Activated T-helper 1 cell treated with Interleukin-2 at 50 U/mL for 16 hours (primary cell): Measurements from ENCODE around the gene JAM2.
A peak's percentile ranks its signal among the peaks of the same experiment; 100 is the strongest.
"Not testable (repeated sequence)": the region's sequence is repeated elsewhere in the genome, so short reads cannot be mapped to it uniquely, and the experiment has no call there.

Source experiments
- DNase-seq: peaks from one replicate; pipeline ENCODE4 v3.0.0-alpha.2; 2020; ENCODE audit warnings: low read depth

Gene JAM2

DNA sequence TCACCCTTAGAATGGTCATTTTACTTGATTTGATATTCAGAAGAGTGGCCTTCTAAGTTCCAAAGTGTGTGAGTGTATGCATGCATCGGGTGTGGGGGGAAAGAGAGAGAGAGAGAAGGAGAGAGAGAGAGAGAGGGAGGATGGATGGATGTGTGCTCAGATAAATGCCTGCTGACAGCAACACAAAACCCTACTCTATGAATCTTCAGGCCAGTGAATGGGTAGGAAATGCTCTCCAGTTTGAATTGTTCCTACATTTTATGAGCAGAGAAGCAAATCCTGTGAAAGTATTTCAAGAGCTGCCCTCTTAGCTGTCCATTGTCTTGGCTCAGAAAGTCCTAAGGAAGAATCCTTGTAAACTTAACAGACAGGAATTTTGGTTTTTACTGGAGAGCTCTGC lies 7.4 kb downstream of the JAM2 start:
- DNase-seq = no peak

- no peak for DNase-seq
Measured at GRCh38 chr21:25647647-25648046, 8.6 kb downstream of the JAM2 start.

- no peak for DNase-seq
Measured at GRCh38 chr21:25649146-25649545, 10.1 kb downstream of the JAM2 start.

DNA sequence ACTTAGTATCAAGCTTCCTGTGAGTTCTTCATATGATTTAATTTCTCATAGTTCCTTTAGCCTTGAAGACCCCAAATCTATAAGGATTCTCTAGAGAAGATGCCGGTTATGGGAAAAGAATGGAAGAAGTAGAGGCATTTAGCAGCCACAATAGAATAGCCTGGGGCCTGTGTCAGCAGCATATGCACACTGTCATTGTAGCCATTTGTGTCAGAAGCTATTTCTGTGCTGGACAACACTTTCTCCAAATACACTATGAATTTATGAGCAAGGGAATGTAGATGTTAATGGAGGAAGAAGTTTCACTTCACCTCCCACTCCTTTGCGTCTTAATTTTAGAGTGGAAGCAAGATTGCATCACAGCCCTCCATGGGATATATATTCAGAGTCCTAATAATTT lies 17.4 kb downstream of the JAM2 start:
- no peak for DNase-seq

GRCh38 chr21:25657140-25657539 lies 18.1 kb downstream of the JAM2 start:
- no peak for DNase-seq

GRCh38 chr21:25658427-25659035 lies 19.5 kb downstream of the JAM2 start:
- no peak for DNase-seq

DNA sequence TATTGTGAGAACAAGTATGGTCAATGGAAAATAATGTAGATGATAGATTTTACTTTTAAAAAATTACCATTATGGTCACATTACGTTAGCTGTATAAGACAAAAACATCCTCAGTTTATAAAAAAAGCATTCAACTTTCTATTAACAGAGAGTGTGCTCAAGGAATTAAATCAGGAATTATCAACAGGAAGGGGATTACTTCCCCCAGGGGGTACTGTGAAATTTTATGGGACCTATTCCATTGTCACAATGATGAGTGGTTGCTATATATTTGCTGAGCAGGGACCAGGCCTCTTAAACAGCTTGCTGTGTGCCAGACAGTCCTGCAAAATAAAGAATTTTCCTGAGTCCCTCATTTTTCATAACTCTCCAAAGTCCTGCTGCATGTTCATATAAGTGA lies 21.2 kb downstream of the JAM2 start:
- no peak for DNase-seq

DNA sequence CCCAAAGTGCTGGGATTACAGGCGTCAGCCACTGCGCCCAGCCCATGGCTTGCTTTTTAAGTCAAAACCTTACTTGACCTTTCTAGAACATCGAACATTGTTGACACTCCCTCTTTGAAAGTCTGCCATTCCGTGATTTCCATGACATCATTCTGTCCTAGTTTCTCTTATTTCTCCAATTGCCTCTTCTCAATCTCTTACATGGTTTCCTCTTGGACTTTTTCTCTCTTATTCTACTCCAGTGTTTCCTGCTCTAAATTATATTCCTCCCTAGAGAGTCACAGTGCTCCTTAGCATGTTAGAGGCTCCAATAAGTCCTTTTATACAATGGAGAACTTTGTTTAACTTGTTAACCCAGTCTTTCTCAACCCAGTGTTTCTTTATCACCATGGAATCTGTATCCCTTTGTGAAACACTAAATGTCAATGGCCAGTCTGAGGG lies 25.5 kb downstream of the JAM2 start:
- no peak for DNase-seq

DNA sequence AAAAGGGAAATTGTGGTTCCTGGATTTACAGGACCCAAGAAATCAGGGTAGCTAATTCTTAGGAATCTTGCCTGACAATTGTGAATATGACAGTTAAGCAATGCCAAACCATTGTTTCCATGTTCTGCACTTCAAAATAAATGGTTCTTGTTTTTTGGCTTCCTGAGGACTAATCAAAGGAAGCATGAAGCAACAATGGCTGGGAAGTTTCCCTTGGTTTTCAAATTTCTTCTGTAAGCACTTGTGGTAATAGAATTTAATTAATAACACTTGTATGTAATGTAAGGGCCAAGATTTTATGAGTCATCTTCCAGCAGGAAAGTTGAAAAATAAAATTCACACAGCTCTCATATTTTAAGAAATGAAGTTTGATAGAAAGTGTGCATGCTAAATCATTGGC lies 31.7 kb downstream of the JAM2 start:
- DNase-seq = no peak

- DNase-seq = no peak
Measured at GRCh38 chr21:25676451-25676850, 37.4 kb downstream of the JAM2 start.

DNA sequence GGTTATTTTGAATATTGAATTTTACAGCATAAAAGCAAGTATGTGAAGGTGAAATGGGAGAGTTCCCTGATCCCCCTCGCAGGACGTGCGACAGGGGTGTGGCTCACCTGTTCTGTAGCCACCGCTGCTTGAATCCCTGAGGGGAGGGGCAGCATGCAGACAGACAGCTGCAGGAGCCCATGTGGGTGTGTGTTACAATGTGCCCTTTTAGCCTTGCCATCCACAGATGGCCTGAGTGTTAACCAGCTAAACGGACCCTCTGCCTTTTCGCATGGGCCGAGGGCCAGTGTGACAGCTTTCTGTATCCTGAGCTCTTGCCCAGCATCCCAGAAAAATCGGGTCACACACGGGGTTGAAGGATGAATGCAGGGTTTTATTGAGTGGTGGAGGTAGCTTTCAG lies 43.3 kb downstream of the JAM2 start:
- no peak for DNase-seq

- DNase-seq = no peak
Measured at GRCh38 chr21:25687787-25688186, 48.7 kb downstream of the JAM2 start.

- DNase-seq = no peak
Measured at GRCh38 chr21:25688275-25689155, 49.5 kb downstream of the JAM2 start.

- no peak for DNase-seq
Measured at GRCh38 chr21:25689226-25689625, 50.2 kb downstream of the JAM2 start.

DNA sequence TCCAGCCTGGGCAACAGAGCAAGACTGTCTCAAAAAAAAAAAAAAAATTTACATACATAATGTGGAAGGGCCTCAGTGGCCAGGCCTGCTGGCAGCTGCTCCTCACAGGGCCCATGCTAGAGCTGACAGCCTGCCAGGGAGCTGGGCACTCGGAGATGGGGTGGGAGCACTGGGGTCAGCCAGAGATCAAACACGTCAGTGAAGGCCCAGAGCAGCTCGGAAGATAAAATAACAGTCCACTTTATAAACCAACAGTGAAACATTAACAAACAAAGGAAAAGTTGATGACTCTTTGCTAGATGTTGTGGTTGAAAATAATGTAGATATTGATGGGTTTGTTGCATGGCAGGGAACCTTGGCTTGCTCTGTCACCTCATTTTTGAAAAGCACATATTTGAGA lies 52.9 kb downstream of the JAM2 start:
- no peak for DNase-seq

DNA sequence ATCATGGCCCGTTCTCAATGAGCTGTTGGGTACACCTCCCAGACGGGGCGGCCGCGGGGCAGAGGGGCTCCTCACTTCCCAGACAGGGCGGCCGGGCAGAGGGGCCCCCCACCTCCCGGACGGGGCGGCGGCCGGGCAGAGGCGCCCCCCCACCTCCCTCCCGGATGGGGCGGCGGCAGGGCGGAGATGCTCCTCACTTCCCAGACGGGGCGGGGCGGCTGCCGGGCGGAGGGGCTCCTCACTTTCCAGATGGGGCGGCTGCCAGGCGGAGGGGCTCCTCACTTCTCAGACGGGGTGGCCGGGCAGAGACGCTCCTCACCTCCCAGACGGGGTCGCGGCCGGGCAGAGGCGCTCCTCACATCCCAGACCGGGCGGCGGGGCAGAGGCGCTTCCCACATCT lies 56.4 kb downstream of the JAM2 start:
- not testable (repeated sequence) for DNase-seq

- no peak for DNase-seq
Measured at GRCh38 chr21:25700741-25701140, 61.7 kb downstream of the JAM2 start.

GRCh38 chr21:25701529-25701928 lies 62.5 kb downstream of the JAM2 start:
- no peak for DNase-seq

DNA sequence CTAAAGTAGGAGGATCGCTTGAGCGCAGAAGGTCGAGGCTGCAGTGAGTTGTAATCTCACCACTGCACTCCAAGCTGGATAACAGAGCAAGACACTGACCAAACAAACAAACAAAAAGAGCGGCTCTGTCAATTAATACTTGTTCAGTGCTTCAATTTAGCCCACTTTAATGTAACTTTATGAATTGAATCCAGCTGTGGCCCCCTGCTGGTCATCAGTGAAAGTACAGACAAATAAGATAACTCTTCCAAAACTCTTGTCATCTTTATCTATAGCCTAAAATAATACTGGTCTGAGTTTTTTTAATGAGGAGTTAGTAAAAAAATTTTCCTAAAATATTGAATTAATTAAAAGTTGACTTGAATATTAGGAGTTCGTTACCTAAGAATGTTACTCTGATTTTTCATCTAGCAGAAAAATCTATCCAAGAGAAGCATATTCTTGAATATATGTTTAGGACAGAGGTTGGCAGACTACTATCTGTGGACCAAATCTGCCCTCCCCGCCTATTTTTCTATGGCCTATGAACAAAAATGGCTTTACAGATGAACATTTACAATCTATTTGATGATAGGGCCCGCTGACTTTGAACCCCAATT lies 69.5 kb downstream of the JAM2 start:
- DNase-seq = peak; percentile 13

- DNase-seq = no peak
Measured at GRCh38 chr21:25709684-25710265, 70.7 kb downstream of the JAM2 start.

DNA sequence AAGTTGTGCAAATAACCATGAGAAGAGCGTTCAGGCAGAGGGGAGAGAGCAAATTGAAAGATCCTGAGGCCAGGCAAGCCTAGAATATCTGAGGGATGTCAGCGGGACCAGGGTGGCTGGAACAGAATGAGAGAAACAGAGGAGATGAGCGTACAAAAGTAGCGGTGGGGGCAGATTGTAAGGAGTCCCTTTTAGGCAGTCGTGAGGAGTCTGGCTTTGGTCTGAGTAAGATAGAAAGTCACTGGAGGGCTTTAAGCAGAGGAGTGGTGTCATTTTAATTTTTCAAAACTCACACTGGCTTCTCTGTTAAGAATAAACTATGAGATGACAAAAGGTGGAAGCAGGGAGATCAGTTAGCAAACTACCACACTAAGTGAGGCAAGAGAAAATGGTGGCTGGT lies 71.5 kb downstream of the JAM2 start:
- DNase-seq = no peak

GRCh38 chr21:25714066-25714465 lies 75.0 kb downstream of the JAM2 start:
- DNase-seq = not testable (repeated sequence)
